ENCODE data around the gene SCYGR8.

DNA sequence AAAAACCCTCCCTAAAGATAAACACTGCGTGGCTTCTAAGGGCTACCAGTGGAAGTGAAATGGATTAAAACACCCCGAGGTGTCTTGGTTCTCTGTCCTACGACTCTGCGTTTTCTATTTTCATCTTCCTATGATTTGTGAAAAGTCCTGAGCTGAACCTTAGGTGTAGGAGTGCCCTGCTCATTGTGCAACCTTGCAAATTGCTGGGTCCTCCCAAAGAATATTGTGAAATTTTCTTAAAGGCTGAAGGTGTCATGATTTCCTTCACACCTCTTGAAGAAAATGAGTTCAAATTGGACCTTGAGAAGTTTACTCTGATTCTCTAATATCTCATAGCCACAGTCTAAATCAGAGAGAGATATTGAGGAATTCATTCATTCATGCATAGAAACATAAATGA lies 26.1 kb upstream of the SCYGR8 start:
- TF ChIP-seq SUZ12 (IDR thresholded peaks at IDR 0.05): no peak
- TF ChIP-seq BHLHE40 (IDR thresholded peaks at IDR 0.05; ENCODE audit: borderline replicate concordance): no peak
- TF ChIP-seq SP1 (IDR thresholded peaks at IDR 0.05): no peak
- no peak for TF ChIP-seq HDGF (IDR thresholded peaks at IDR 0.05; ENCODE audit: borderline replicate concordance)
- no peak for TF ChIP-seq NFRKB (IDR thresholded peaks at IDR 0.05)
- TF ChIP-seq FOXM1 (IDR thresholded peaks at IDR 0.05; ENCODE audit: borderline replicate concordance): no peak
- TF ChIP-seq ARNT (IDR thresholded peaks at IDR 0.05): no peak
- TF ChIP-seq FOXA1 (IDR thresholded peaks at IDR 0.05): no peak
- no peak for TF ChIP-seq FOXK2 (IDR thresholded peaks at IDR 0.05)
- TF ChIP-seq L3MBTL2 (conservative IDR thresholded peaks at IDR 0.05): no peak
- no peak for TF ChIP-seq LEF1 (IDR thresholded peaks at IDR 0.05; ENCODE audit: borderline replicate concordance)
- TF ChIP-seq, protein P1, sequence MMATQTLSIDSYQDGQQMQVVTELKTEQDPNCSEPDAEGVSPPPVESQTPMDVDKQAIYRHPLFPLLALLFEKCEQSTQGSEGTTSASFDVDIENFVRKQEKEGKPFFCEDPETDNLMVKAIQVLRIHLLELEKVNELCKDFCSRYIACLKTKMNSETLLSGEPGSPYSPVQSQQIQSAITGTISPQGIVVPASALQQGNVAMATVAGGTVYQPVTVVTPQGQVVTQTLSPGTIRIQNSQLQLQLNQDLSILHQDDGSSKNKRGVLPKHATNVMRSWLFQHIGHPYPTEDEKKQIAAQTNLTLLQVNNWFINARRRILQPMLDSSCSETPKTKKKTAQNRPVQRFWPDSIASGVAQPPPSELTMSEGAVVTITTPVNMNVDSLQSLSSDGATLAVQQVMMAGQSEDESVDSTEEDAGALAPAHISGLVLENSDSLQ (IDR thresholded peaks at IDR 0.05): no peak
- TF ChIP-seq ELF4 (IDR thresholded peaks at IDR 0.05): no peak
